Tibial nerve (tissue), 4 donors: Measurements from ENCODE around the gene ETS2. TPM values are rescaled to one million over a fixed set of nuclear protein-coding genes. Genes with fewer than 3 reads are reported as not detected.

Source experiments
- DNase-seq, 2 donors: peaks; one replicate each; pipeline ENCODE4 v3.0.0-alpha.2; 2019; ENCODE audit warnings: low spot score in 2 of 2
- H3K27ac ChIP-seq, 4 donors: fragments of 200-600 bp; sonication (generic) in 3 of 4; one replicate each; pipeline ENCODE4 v1.5.1; 2017 to 2019; ENCODE audit warnings: mild to moderate bottlenecking in 1 of 4
- H3K27me3 ChIP-seq, 2 donors: fragments of 200-600 bp; sonication (generic) in 1 of 2; one replicate each; pipeline versions ENCODE4 v1.5.1 to v1.6.0; 2017 to 2019
- H3K36me3 ChIP-seq, 3 donors: fragments of 200-600 bp; sonication (generic); one replicate each; pipeline ENCODE4 v1.5.1; 2018 to 2019
- H3K4me1 ChIP-seq, 4 donors: fragments of 200-600 bp; sonication (generic) in 3 of 4; one replicate each; pipeline ENCODE4 v1.5.1; 2017 to 2019
- H3K4me3 ChIP-seq, 4 donors: fragments of 200-600 bp; sonication (generic) in 3 of 4; one replicate each; pipeline ENCODE4 v1.5.1; 2017 to 2019; ENCODE audit warnings: mild to moderate bottlenecking in 1 of 4, moderate library complexity in 1 of 4
- H3K9me3 ChIP-seq, 4 donors: fragments of 200-600 bp; sonication (generic) in 3 of 4; one replicate each; pipeline ENCODE4 v1.5.1; 2017 to 2019
- CTCF ChIP-seq, 5 experiments: fragments of 200-600 bp in 3 of 5; fragments of 450-650 bp in 2 of 5; sonication (generic) in 3 of 5; IDR thresholded peaks; one replicate each; pipeline ENCODE4 v1.5.1; 2016 to 2019; ENCODE audit warnings: antibody characterized with exemption in 5 of 5, mild to moderate bottlenecking in 3 of 5, moderate library complexity in 2 of 5
- EP300 ChIP-seq, 2 donors: sonication (generic); formaldehyde crosslinking; IDR thresholded peaks; one replicate each; pipeline ENCODE4 v1.6.1; 2017; ENCODE audit warnings: antibody characterized with exemption in 2 of 2, mild to moderate bottlenecking in 1 of 2
- POLR2A ChIP-seq, 2 donors: fragments of 450-650 bp; IDR thresholded peaks; one replicate each; pipeline ENCODE4 v1.6.1; 2017; ENCODE audit warnings: antibody characterized with exemption in 2 of 2, mild to moderate bottlenecking in 2 of 2, moderate library complexity in 2 of 2
- WGBS, 2 donors: methylation state at CpG; one replicate each; pipeline ENCODE4 v1.1.5; 2018; 5-methylcytosine and 5-hydroxymethylcytosine counted together
- total RNA-seq, 4 donors: library from RNA; depleted of rRNA; stranded (reverse); fragments of >200 nt; gene quantifications; one replicate each; pipeline ENCODE4 v1.1.0, GENCODE V29; 2016

Gene ETS2
- total RNA-seq, 4 donors from 2014 or later, result 85.6 to 103 (median 98.5) TPM

GRCh38 chr21:38852708-38853107 is 47.0 kb downstream of the ETS2 start:
- Histone ChIP-seq H3K4me1 (peaks cover 0 to 11% (median 4%) of the 10 kb centered on the region in 4 donors), H3K36me3 (no peaks in the 10 kb centered on the region), H3K9me3 (no peaks in the 10 kb centered on the region), H3K27me3 (no peaks in the 10 kb centered on the region), H3K27ac (no peak overlapping the region), H3K4me3 (no peak overlapping the region)
- no peak for DNase-seq
- WGBS, 2 donors, result 61 to 82% methylated on average over 3 of the region's 3 CpGs
- no peak for TF ChIP-seq POLR2A (IDR thresholded peaks at IDR 0.05)
- TF ChIP-seq CTCF (IDR thresholded peaks at IDR 0.05), result no peak
- TF ChIP-seq EP300 (IDR thresholded peaks at IDR 0.05), result no peak

GRCh38 chr21:38853421-38853919 is 47.7 kb downstream of the ETS2 start:
- H3K36me3 ChIP-seq, result no peaks in the 10 kb centered on the region
- 76 to 82% methylated on average over 6 of the region's 6 CpGs for WGBS, 2 donors
- TF ChIP-seq POLR2A (IDR thresholded peaks at IDR 0.05) (no peak), EP300 (IDR thresholded peaks at IDR 0.05) (no peak), CTCF (IDR thresholded peaks at IDR 0.05) (no peak)
- H3K9me3 ChIP-seq, result no peaks in the 10 kb centered on the region
- no peak overlapping the region for H3K27ac ChIP-seq
- no peak overlapping the region for H3K4me3 ChIP-seq
- H3K4me1 ChIP-seq, result peaks cover 0 to 9% (median 4%) of the 10 kb centered on the region in 4 donors
- no peak for DNase-seq
- H3K27me3 ChIP-seq, result no peaks in the 10 kb centered on the region

GRCh38 chr21:38857152-38857825 is 51.6 kb downstream of the ETS2 start:
- Histone ChIP-seq H3K9me3 (no peaks in the 10 kb centered on the region), H3K36me3 (no peaks in the 10 kb centered on the region), H3K27me3 (no peaks in the 10 kb centered on the region), H3K27ac (no peak overlapping the region), H3K4me1 (peaks cover 0 to 4% (median 0%) of the 10 kb centered on the region in 4 donors), H3K4me3 (no peak overlapping the region)
- WGBS, 2 donors, result 85 to 87% methylated on average over 6 to 8 of the region's 8 CpGs
- DNase-seq, result no peak
- TF ChIP-seq POLR2A (IDR thresholded peaks at IDR 0.05) (no peak), CTCF (IDR thresholded peaks at IDR 0.05) (no peak), EP300 (IDR thresholded peaks at IDR 0.05) (no peak)

DNA sequence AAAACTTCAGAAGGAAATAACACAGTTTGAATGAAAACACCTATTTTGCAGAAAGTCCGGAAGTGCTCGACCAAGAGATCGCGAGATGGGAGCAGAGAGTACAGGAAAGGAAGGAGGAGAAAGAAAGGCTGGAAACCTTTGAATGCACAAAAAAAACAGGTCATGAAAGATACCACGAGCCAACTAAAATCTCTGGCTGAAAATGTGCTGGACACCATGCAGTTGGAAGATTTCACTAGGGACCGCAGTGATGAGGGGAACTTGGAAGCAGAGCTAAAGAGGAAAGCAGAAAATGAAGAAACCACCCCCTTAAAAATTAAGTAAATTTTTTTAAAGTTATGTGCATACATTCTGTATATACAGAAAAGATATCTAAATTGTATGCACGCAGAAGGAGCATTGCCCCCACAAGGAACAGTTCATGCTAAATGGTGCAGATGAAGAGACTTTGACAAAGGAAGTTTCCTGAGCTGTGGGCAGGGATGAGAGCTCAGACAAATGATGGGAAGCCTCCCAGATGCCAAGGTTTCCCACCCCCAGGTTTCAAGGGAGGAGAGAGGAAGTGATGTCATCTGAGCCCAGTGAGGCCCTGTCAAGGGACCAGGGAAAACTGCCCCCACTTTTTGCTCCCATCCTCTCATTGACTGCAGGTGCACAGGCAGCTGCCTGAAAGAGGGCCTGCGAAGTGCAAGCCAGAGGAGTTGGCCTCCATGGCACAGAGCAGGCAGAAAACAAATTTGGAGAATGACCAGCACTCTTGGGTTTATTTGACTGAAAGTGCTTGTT is 52.5 kb downstream of the ETS2 start:
- 62 to 83% methylated on average over 8 of the region's 8 CpGs for whole genome bisulfite sequencing, 2 donors
- Histone ChIP-seq H3K27me3 (no peaks in the 10 kb centered on the region), H3K27ac (no peak overlapping the region), H3K4me1 (peaks cover 0 to 4% (median 0%) of the 10 kb centered on the region in 4 donors), H3K4me3 (no peak overlapping the region), H3K9me3 (no peaks in the 10 kb centered on the region), H3K36me3 (no peaks in the 10 kb centered on the region)
- TF ChIP-seq CTCF (IDR thresholded peaks at IDR 0.05) (no peak), POLR2A (IDR thresholded peaks at IDR 0.05) (no peak), EP300 (IDR thresholded peaks at IDR 0.05) (no peak)
- DNase-seq, result no peak

DNA sequence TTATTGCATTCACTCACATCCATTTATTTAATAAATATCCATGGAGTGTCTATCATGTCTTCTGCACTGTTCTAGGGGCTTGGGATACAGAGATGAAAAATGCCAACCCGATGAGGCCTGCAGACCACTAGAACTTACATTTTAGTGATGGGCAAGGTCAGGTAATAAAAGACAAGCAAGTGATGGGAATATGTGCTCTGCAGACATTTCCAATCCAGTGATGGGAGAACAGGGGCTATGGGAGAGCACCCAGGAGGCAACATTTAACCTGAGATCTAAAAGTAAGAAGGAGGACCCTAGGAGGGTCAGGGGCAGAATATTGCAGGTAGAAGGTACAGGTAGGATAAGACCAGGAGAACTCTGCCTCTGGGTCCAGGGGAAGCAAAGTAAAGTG is 53.1 kb downstream of the ETS2 start:
- no peak for TF ChIP-seq POLR2A (IDR thresholded peaks at IDR 0.05)
- TF ChIP-seq CTCF (IDR thresholded peaks at IDR 0.05), result no peak
- TF ChIP-seq EP300 (IDR thresholded peaks at IDR 0.05), result no peak
- DNase-seq, result no peak
- no peaks in the 10 kb centered on the region for H3K9me3 ChIP-seq
- 85 to 93% methylated on average over 1 of the region's 1 CpG for WGBS, 2 donors
- no peaks in the 10 kb centered on the region for H3K27me3 ChIP-seq
- peaks cover 0 to 4% (median 0%) of the 10 kb centered on the region in 4 donors for H3K4me1 ChIP-seq
- H3K36me3 ChIP-seq, result no peaks in the 10 kb centered on the region
- H3K4me3 ChIP-seq, result no peak overlapping the region
- no peak overlapping the region for H3K27ac ChIP-seq
